ENCODE measurements around the gene OVAAL.

DNA sequence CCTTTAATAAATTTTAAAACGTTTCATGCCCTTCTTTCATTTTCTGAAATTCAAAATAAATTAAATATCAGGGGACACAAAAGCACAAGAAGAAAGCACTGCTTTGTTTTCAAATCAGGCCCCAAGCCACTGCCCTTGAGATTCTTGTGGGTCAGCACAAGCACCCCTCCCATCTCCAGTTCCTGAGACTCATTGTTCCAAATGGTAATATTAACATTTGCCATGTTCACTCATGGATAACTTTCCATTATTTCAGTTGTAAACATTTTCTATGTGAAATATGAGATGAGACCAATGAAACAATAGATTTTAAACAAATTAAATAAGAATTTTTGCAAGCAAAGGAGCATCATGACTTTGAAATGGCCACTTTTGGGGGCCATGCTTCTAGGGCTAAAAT, 7.7 kb downstream of the OVAAL start:
- no peak for TF ChIP-seq CTCF (conservative IDR thresholded peaks at IDR 0.05 in 1 of 2, IDR thresholded peaks at IDR 0.05 in 1 of 2; ENCODE audit: low read depth in 1 of 2, low read length in 2 of 2)
- no peak for TF ChIP-seq EZH2 (IDR thresholded peaks at IDR 0.05; ENCODE audit: low read length, missing control alignments)

Measured in fibroblast of lung (primary cell).